CD14-positive monocyte (primary cell): ENCODE data around the gene CTNS. TPM values are rescaled to one million over a fixed set of nuclear protein-coding genes. Genes with fewer than 3 reads are reported as not detected.

Experiments used
- DNase-seq, 3 donors: peaks; one replicate each; pipeline ENCODE4 v3.0.0-alpha.2; 2011 to 2022
- H2AFZ ChIP-seq: 2 replicates; pipeline ENCODE4 v1.6.0; 2012; ENCODE audit warnings: mild to moderate bottlenecking, low read depth, low read length, inconsistent platforms; ENCODE audit not compliant: insufficient read depth, poor library complexity, severe bottlenecking
- H3K27ac ChIP-seq, 2 donors: 1 replicate in 1 of 2; 2 replicates in 1 of 2; pipeline ENCODE4 v1.5.1; 2012 to 2013; ENCODE audit warnings: low read length in 2 of 2, control low read depth in 1 of 2, inconsistent platforms in 1 of 2, low read depth in 1 of 2, mild to moderate bottlenecking in 1 of 2
- H3K27me3 ChIP-seq, 2 donors: one replicate each; pipeline versions ENCODE4 v1.6.0 to v1.6.1; 2011 to 2013; ENCODE audit warnings: low read length in 2 of 2; ENCODE audit not compliant: control insufficient read depth in 2 of 2, insufficient read depth in 2 of 2
- H3K36me3 ChIP-seq, 2 donors: replicated peaks in 1 of 2; 1 replicate in 1 of 2; 2 replicates in 1 of 2; pipeline versions ENCODE4 v1.5.1 to v1.6.1; 2012 to 2013; ENCODE audit warnings: low read length in 2 of 2, control low read depth in 1 of 2, inconsistent platforms in 1 of 2, mild to moderate bottlenecking in 1 of 2; ENCODE audit not compliant: insufficient read depth in 2 of 2, control insufficient read depth in 1 of 2
- H3K4me1 ChIP-seq, 2 donors: 1 replicate in 1 of 2; 2 replicates in 1 of 2; pipeline versions ENCODE4 v1.5.1 to v1.6.1; 2012 to 2013; ENCODE audit warnings: low read length in 2 of 2, control low read depth in 1 of 2, inconsistent platforms in 1 of 2, mild to moderate bottlenecking in 1 of 2, moderate library complexity in 1 of 2; ENCODE audit not compliant: insufficient read depth in 2 of 2, control insufficient read depth in 1 of 2
- H3K4me2 ChIP-seq: replicated peaks from 2 replicates; pipeline ENCODE3; 2012; ENCODE audit warnings: low read length, moderate library complexity, mild to moderate bottlenecking; ENCODE audit not compliant: poor library complexity, severe bottlenecking; ENCODE audit errors: extremely low read depth
- H3K4me3 ChIP-seq, 3 experiments: fragments of 200-600 bp in 1 of 3; sonication (generic) in 1 of 3; replicated peaks in 1 of 3; 1 replicate in 2 of 3; 2 replicates in 1 of 3; pipeline ENCODE4 v1.5.1; 2011 to 2013; ENCODE audit warnings: low read length in 3 of 3, mild to moderate bottlenecking in 3 of 3, control low read depth in 2 of 3, low read depth in 2 of 3, inconsistent platforms in 1 of 3, moderate library complexity in 1 of 3
- H3K79me2 ChIP-seq: 2 replicates; pipeline ENCODE4 v1.6.0; 2012; ENCODE audit warnings: mild to moderate bottlenecking, control low read depth, inconsistent platforms, low read length, moderate library complexity; ENCODE audit not compliant: insufficient read depth
- H3K9ac ChIP-seq: 2 replicates; pipeline ENCODE4 v1.6.0; 2017; ENCODE audit warnings: low read length, mild to moderate bottlenecking; ENCODE audit not compliant: insufficient read depth, poor library complexity, severe bottlenecking
- H3K9me3 ChIP-seq, 2 donors: replicated peaks in 1 of 2; 1 replicate in 1 of 2; 2 replicates in 1 of 2; pipeline versions ENCODE4 v1.5.1 to v1.6.1; 2012 to 2013; ENCODE audit warnings: low read length in 2 of 2, control low read depth in 1 of 2; ENCODE audit not compliant: control insufficient read depth in 1 of 2, insufficient read depth in 1 of 2
- H4K20me1 ChIP-seq: 2 replicates; pipeline ENCODE4 v1.6.0; 2012; ENCODE audit warnings: mild to moderate bottlenecking, low read length, control low read depth, moderate library complexity; ENCODE audit not compliant: insufficient read depth
- H3K27ac Mint-ChIP-seq, 7 donors: one replicate each; pipeline ENCODE4 v1.8.0; 2020; ENCODE audit warnings: mild to moderate bottlenecking in 7 of 7, mixed read lengths in 7 of 7, moderate library complexity in 6 of 7, inconsistent platforms in 2 of 7
- H3K27me3 Mint-ChIP-seq, 3 donors: one replicate each; pipeline ENCODE4 v1.8.0; 2021 to 2022; ENCODE audit warnings: low read depth in 3 of 3, mild to moderate bottlenecking in 3 of 3, mixed read lengths in 3 of 3, moderate library complexity in 3 of 3, inconsistent platforms in 1 of 3
- H3K36me3 Mint-ChIP-seq, 2 donors: one replicate each; pipeline ENCODE4 v1.8.0; 2020; ENCODE audit warnings: mixed read lengths in 2 of 2, inconsistent platforms in 1 of 2, mild to moderate bottlenecking in 1 of 2
- H3K4me1 Mint-ChIP-seq: one replicate; pipeline ENCODE4 v1.8.0; 2020; ENCODE audit warnings: mild to moderate bottlenecking, mixed read lengths
- H3K4me3 Mint-ChIP-seq, 2 donors: one replicate each; pipeline ENCODE4 v1.8.0; 2020; ENCODE audit warnings: mild to moderate bottlenecking in 2 of 2, mixed read lengths in 2 of 2, moderate library complexity in 1 of 2
- H3K9me3 Mint-ChIP-seq, 7 donors: one replicate each; pipeline ENCODE4 v1.8.0; 2020 to 2022; ENCODE audit warnings: mixed read lengths in 7 of 7, mild to moderate bottlenecking in 6 of 7, moderate library complexity in 6 of 7, inconsistent platforms in 2 of 7
- WGBS: methylation state at CpG from one replicate; pipeline ENCODE4 v1.1.5; 2013; ENCODE audit warnings: missing lambda C conversion rate; ENCODE audit not compliant: insufficient coverage; 5-methylcytosine and 5-hydroxymethylcytosine counted together
- intact Hi-C, 2 donors: fragments of 100-400 bp; cut with micrococcal nuclease; formaldehyde crosslinking; loops; one replicate each; pipeline versions ENCODE4 v1.15.0 to v1.15.1; 2023
- polyA plus RNA-seq, 3 donors: library from polyadenylated mRNA; depleted of rRNA in 1 of 3; unstranded in 2 of 3; stranded (reverse) in 1 of 3; fragments of 300-500 nt in 2 of 3; fragments of >200 nt in 1 of 3; fragmentation: Illumina TruSeq in 2 of 3; gene quantifications; 1 replicate in 2 of 3; 2 replicates in 1 of 3; pipeline ENCODE4 v1.2.3, GENCODE V29; 2012 to 2021
- TF ChIP-seq, protein P1 (sequence below): fragments of 200-600 bp; IDR thresholded peaks from one replicate; pipeline ENCODE4 v1.8.0; 2022; ENCODE audit warnings: antibody characterized with exemption, mild to moderate bottlenecking

The CTNS gene
- polyA plus RNA-seq, 3 donors = 11.6 to 11.8 (median 11.7) TPM

DNA sequence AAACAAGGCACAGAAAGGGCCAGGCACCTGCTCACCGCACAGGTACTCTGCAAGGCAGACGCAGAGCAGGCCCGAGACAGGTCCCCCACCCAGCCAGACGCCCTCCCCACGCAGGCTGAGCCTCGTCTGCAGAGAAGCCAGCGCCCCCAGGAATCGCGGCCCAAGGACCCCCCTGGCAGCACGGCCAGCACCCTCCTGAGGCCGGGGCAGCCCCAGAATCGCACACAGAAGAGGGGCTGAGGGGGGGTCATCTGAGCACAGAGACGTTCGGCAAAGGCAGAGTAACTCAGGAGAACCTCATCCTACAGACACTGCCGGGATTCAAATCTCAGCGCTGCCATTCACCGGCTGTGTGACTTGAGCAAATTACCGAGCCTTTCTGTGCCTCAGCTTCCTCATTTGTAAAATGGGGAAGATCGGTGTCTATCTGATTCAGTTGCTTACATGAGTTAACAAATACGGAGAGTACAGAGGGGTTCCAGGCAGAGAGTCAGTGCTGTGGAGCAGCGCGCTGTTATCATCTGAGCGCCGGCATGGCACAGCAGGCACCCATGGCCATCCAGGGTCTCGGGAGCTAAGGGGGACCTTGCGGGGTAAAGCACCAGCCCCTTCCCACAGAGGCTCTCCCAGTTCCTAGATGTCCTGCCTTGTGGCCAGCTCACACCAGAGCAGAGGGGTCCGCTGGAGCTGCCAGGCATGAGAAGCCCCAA is 42.4 kb downstream of the CTNS start:
- no peak overlapping the region for H3K27ac ChIP-seq
- peaks cover 28% of the 10 kb centered on the region for H3K4me1 Mint-ChIP-seq
- DNase-seq = peak; percentile 25 to 55 (median 39)

DNA sequence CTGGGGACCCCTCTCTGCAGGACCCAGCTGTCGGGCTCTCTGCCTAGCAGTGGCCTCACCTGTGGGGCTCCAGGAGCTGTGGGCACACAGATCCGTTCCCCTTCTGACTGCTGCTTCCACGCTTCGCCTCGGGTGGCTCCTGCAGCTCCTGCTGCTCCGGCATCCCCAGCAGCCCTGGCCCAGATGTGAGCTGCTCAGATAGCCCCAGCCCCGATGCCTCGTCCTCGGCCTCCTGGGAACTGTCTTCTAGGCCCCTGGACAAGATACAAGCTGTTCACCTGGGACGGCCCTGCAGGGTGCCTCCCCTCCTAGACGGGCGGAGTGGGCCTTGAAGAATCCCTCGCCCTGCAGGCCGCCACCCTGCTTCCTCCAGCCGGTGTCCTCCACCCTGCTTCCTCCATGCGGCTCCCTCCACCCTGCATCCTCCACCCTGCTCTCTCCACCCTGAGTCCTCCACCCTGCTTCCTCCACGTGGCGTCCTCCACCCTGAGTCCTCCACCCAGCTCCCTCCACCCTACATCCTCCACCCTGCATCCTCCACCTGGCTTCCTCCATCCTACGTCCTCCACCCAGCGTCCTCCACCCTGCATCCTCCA is 43.1 kb downstream of the CTNS start:
- Mint-ChIP-seq H3K36me3 (no peaks in the 10 kb centered on the region), H3K9me3 (peaks cover 0 to 2% (median 0%) of the 10 kb centered on the region in 7 donors), H3K4me3 (peak overlapping the region in 1 of 2 donors; percentile 21), H3K4me1 (peaks cover 28% of the 10 kb centered on the region), H3K27ac (no peak overlapping the region), H3K27me3 (peaks cover 3 to 12% (median 7%) of the 10 kb centered on the region in 3 donors)
- Histone ChIP-seq H2AFZ (peak overlapping the region; percentile 26), H3K36me3 (no peaks in the 10 kb centered on the region), H3K9me3 (no peaks in the 10 kb centered on the region), H3K4me3 (peak overlapping the region in 1 of 3 experiments; percentile 9), H3K79me2 (no peaks in the 10 kb centered on the region), H3K27ac (no peak overlapping the region), H3K9ac (no peak overlapping the region), H3K27me3 (no peaks in the 10 kb centered on the region), H3K4me2 (no peak overlapping the region), H3K4me1 (peaks cover 18 to 32% of the 10 kb centered on the region in 2 donors), H4K20me1 (no peaks in the 10 kb centered on the region)
- 58% methylated on average over 17 of the region's 20 CpGs for WGBS
- TF ChIP-seq, protein P1, sequence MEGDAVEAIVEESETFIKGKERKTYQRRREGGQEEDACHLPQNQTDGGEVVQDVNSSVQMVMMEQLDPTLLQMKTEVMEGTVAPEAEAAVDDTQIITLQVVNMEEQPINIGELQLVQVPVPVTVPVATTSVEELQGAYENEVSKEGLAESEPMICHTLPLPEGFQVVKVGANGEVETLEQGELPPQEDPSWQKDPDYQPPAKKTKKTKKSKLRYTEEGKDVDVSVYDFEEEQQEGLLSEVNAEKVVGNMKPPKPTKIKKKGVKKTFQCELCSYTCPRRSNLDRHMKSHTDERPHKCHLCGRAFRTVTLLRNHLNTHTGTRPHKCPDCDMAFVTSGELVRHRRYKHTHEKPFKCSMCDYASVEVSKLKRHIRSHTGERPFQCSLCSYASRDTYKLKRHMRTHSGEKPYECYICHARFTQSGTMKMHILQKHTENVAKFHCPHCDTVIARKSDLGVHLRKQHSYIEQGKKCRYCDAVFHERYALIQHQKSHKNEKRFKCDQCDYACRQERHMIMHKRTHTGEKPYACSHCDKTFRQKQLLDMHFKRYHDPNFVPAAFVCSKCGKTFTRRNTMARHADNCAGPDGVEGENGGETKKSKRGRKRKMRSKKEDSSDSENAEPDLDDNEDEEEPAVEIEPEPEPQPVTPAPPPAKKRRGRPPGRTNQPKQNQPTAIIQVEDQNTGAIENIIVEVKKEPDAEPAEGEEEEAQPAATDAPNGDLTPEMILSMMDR = no peak
- no peak for DNase-seq
- intact Hi-C loops = loop anchor here (5.0 kb wide), 2 partner anchors 43 to 148 kb away; partner anchors contain the start of gene HASPIN (in 2 of the 2)

More for the DNA sequence above, 42.4 kb downstream of the CTNS start:
- Mint-ChIP-seq H3K9me3 (peaks cover 0 to 2% (median 0%) of the 10 kb centered on the region in 7 donors), H3K27me3 (peaks cover 2 to 7% (median 5%) of the 10 kb centered on the region in 3 donors), H3K4me3 (no peak overlapping the region), H3K27ac (no peak overlapping the region), H3K36me3 (no peaks in the 10 kb centered on the region)
- H4K20me1 ChIP-seq = no peaks in the 10 kb centered on the region
- peak overlapping the region; percentile 26 for H2AFZ ChIP-seq
- WGBS = 73% methylated on average over 14 of the region's 27 CpGs
- intact Hi-C loops = no loop called here
- no peaks in the 10 kb centered on the region for H3K79me2 ChIP-seq
- H3K27me3 ChIP-seq = no peaks in the 10 kb centered on the region
- no peaks in the 10 kb centered on the region for H3K9me3 ChIP-seq
- no peaks in the 10 kb centered on the region for H3K36me3 ChIP-seq
- peak overlapping the region in 1 of 3 experiments; percentile 9 for H3K4me3 ChIP-seq
- no peak overlapping the region for H3K4me2 ChIP-seq
- peaks cover 18 to 32% of the 10 kb centered on the region in 2 donors for H3K4me1 ChIP-seq
- no peak overlapping the region for H3K9ac ChIP-seq
- TF ChIP-seq, protein P1 = no peak
